Stimulated activated CD8-positive, alpha-beta memory T cell treated with anti-CD3 and anti-CD28 coated beads, Interleukin-15, amount 100 ng/mL, for 1 hour (primary cell): ENCODE measurements around the gene EFCAB5.
"Not testable (repeated sequence)": the region's sequence is repeated elsewhere in the genome, so short reads cannot be mapped to it uniquely, and the experiment has no call there.

ENCODE experiments used
- DNase-seq: peaks from one replicate; pipeline ENCODE4 v3.0.0-alpha.2; 2020; ENCODE audit warnings: low read depth

The EFCAB5 gene

GRCh38 chr17:29935909-29936308 is 5.5 kb upstream of the EFCAB5 start:
- not testable (repeated sequence) for DNase-seq

GRCh38 chr17:29936724-29937123 is 4.7 kb upstream of the EFCAB5 start:
- no peak for DNase-seq

GRCh38 chr17:29945281-29945680 is 3.8 kb downstream of the EFCAB5 start:
- no peak for DNase-seq

GRCh38 chr17:29948448-29949215 is 7.2 kb downstream of the EFCAB5 start:
- DNase-seq, result no peak

GRCh38 chr17:29949696-29950095 is 8.3 kb downstream of the EFCAB5 start:
- no peak for DNase-seq

GRCh38 chr17:29954405-29954804 is 13.0 kb downstream of the EFCAB5 start:
- no peak for DNase-seq

- no peak for DNase-seq
Observed at GRCh38 chr17:29956225-29956624, 14.8 kb downstream of the EFCAB5 start.

- not testable (repeated sequence) for DNase-seq
Observed at GRCh38 chr17:29957488-29957887, 16.1 kb downstream of the EFCAB5 start.

- no peak for DNase-seq
Observed at GRCh38 chr17:29958947-29959657, 17.7 kb downstream of the EFCAB5 start.

- DNase-seq, result no peak
Observed at GRCh38 chr17:29959658-29960337, 18.4 kb downstream of the EFCAB5 start.

- no peak for DNase-seq
Observed at GRCh38 chr17:29962656-29963055, 21.2 kb downstream of the EFCAB5 start.

- DNase-seq, result no peak
Observed at GRCh38 chr17:29968271-29968670, 26.8 kb downstream of the EFCAB5 start.

GRCh38 chr17:29972277-29972676 is 30.8 kb downstream of the EFCAB5 start:
- no peak for DNase-seq

GRCh38 chr17:29973005-29973404 is 31.6 kb downstream of the EFCAB5 start:
- DNase-seq, result no peak

- no peak for DNase-seq
Observed at GRCh38 chr17:29977836-29978235, 36.4 kb downstream of the EFCAB5 start.

GRCh38 chr17:29980261-29980660 is 38.8 kb downstream of the EFCAB5 start:
- DNase-seq, result no peak

- no peak for DNase-seq
Observed at GRCh38 chr17:29982991-29983653, 41.7 kb downstream of the EFCAB5 start.

GRCh38 chr17:29996458-29996857 is 55.0 kb downstream of the EFCAB5 start:
- no peak for DNase-seq

- no peak for DNase-seq
Observed at GRCh38 chr17:30000001-30000754, 58.7 kb downstream of the EFCAB5 start.

GRCh38 chr17:30000755-30001257 is 59.4 kb downstream of the EFCAB5 start:
- DNase-seq, result no peak

- no peak for DNase-seq
Observed at GRCh38 chr17:30002088-30002487, 60.7 kb downstream of the EFCAB5 start.
